ENCODE measurements around the gene HAGHL. TPM values are rescaled to one million over a fixed set of nuclear protein-coding genes. Genes with fewer than 3 reads are reported as not detected.

HAGHL gene
- total RNA-seq: 10 to 100 TPM; 22.2 to 24.5 TPM

- Mint-ChIP-seq H3K36me3 (no peaks in the 10 kb centered on the region), H3K27ac (peak within 1 kb of the TSS in 1 of 2 donors; percentile 49), H3K9me3 (no peaks in the 10 kb centered on the region)
- ATAC-seq (peak; percentile 30 to 45), DNase-seq (ENCODE audit: low spot score in 2 of 2) (no peak)
Observed at GRCh38 chr16:726438-727290, at the start of gene HAGHL, which contains the start of gene CCDC78. HAGHL (plus strand) TSS chr16:727106; CDS start chr16:727510, 404 bp downstream. CCDC78 (minus strand) TSS chr16:726443; CDS start chr16:726367, 76 bp downstream.

GRCh38 chr16:677316-678190, 49.4 kb upstream of the HAGHL start:
- DNase-seq (ENCODE audit: low spot score in 2 of 2): no peak

GRCh38 chr16:678209-678857, 48.6 kb upstream of the HAGHL start:
- DNase-seq (ENCODE audit: low spot score in 2 of 2) (no peak), ATAC-seq (no peak)
- Mint-ChIP-seq H3K36me3 (peaks cover 5 to 15% of the 10 kb centered on the region in 2 donors), H3K9me3 (no peaks in the 10 kb centered on the region), H3K27ac (no peak overlapping the region)

More at GRCh38 chr16:677316-678190, 49.4 kb upstream of the HAGHL start:
- H3K9me3 Mint-ChIP-seq: no peaks in the 10 kb centered on the region
- peaks cover 3 to 11% of the 10 kb centered on the region in 2 donors for H3K36me3 Mint-ChIP-seq
- no peak overlapping the region for H3K27ac Mint-ChIP-seq
- ATAC-seq: no peak

- ATAC-seq: peak; percentile 6 to 39
- Mint-ChIP-seq H3K27ac (peak overlapping the region; percentile 65 to 66), H3K9me3 (no peaks in the 10 kb centered on the region), H3K36me3 (peaks cover 5 to 15% of the 10 kb centered on the region in 2 donors)
- DNase-seq (ENCODE audit: low spot score in 2 of 2): peak in 1 of 2 donors; percentile 64
Observed at GRCh38 chr16:678858-679813, 47.8 kb upstream of the HAGHL start.

- DNase-seq (ENCODE audit: low spot score in 2 of 2): peak; percentile 85 to 87
- peak; percentile 54 to 55 for ATAC-seq
- H3K27ac Mint-ChIP-seq: peak within 1 kb of the TSS; percentile 71 to 85
- H3K9me3 Mint-ChIP-seq: no peaks in the 10 kb centered on the region
- H3K36me3 Mint-ChIP-seq: peaks cover 5 to 15% of the 10 kb centered on the region in 2 donors
Observed at GRCh38 chr16:679814-680624, 46.9 kb upstream of the HAGHL start, which contains the start of gene STUB1. STUB1 (plus strand) TSS chr16:680410; CDS start chr16:680526, 116 bp downstream.

- H3K36me3 Mint-ChIP-seq: peaks cover 5 to 15% of the 10 kb centered on the region in 2 donors
- DNase-seq (ENCODE audit: low spot score in 2 of 2): no peak
- no peak for ATAC-seq
- H3K9me3 Mint-ChIP-seq: no peaks in the 10 kb centered on the region
- H3K27ac Mint-ChIP-seq: peak overlapping the region in 1 of 2 donors; percentile 71
Observed at GRCh38 chr16:680625-680945, 46.3 kb upstream of the HAGHL start.

- ATAC-seq (no peak), DNase-seq (ENCODE audit: low spot score in 2 of 2) (no peak)
- Mint-ChIP-seq H3K36me3 (peaks cover 5 to 18% of the 10 kb centered on the region in 2 donors), H3K9me3 (no peaks in the 10 kb centered on the region), H3K27ac (peak overlapping the region; percentile 50 to 71)
Observed at GRCh38 chr16:680967-681745, 45.8 kb upstream of the HAGHL start.

GRCh38 chr16:681746-682427, 45.0 kb upstream of the HAGHL start:
- DNase-seq (ENCODE audit: low spot score in 2 of 2): no peak
- H3K36me3 Mint-ChIP-seq: peaks cover 5 to 22% of the 10 kb centered on the region in 2 donors
- no peaks in the 10 kb centered on the region for H3K9me3 Mint-ChIP-seq
- no peak for ATAC-seq
- H3K27ac Mint-ChIP-seq: peak overlapping the region; percentile 71 to 94

- H3K36me3 Mint-ChIP-seq: peaks cover 5 to 22% of the 10 kb centered on the region in 2 donors
- no peaks in the 10 kb centered on the region for H3K9me3 Mint-ChIP-seq
- peak overlapping the region; percentile 73 to 94 for H3K27ac Mint-ChIP-seq
- no peak for ATAC-seq
- no peak for DNase-seq (ENCODE audit: low spot score in 2 of 2)
Observed at GRCh38 chr16:682493-683395, 44.2 kb upstream of the HAGHL start.

GRCh38 chr16:683396-684070, 43.4 kb upstream of the HAGHL start:
- Mint-ChIP-seq H3K36me3 (peaks cover 5 to 22% of the 10 kb centered on the region in 2 donors), H3K27ac (peak overlapping the region; percentile 65 to 73), H3K9me3 (no peaks in the 10 kb centered on the region)
- ATAC-seq: no peak
- DNase-seq (ENCODE audit: low spot score in 2 of 2): no peak

GRCh38 chr16:684071-684794, 42.7 kb upstream of the HAGHL start, which contains the start of gene JMJD8:
JMJD8 (minus strand) TSS chr16:684334; CDS start chr16:684319, 15 bp downstream.
- ATAC-seq (peak; percentile 82 to 85), DNase-seq (ENCODE audit: low spot score in 2 of 2) (peak; percentile 96 to 97)
- Mint-ChIP-seq H3K27ac (peak within 1 kb of the TSS; percentile 65 to 73), H3K36me3 (peaks cover 5 to 22% of the 10 kb centered on the region in 2 donors), H3K9me3 (no peaks in the 10 kb centered on the region)

Measured in activated naive CD4-positive, alpha-beta T cell treated with anti-CD3 and anti-CD28 coated beads, Interleukin-2, amount 50 U/mL, for 72 hours (primary cell).